ENCODE data around the gene GJB6.
"Not testable (repeated sequence)": the region's sequence is repeated elsewhere in the genome, so short reads cannot be mapped to it uniquely, and the experiment has no call there.

GJB6 gene

DNA sequence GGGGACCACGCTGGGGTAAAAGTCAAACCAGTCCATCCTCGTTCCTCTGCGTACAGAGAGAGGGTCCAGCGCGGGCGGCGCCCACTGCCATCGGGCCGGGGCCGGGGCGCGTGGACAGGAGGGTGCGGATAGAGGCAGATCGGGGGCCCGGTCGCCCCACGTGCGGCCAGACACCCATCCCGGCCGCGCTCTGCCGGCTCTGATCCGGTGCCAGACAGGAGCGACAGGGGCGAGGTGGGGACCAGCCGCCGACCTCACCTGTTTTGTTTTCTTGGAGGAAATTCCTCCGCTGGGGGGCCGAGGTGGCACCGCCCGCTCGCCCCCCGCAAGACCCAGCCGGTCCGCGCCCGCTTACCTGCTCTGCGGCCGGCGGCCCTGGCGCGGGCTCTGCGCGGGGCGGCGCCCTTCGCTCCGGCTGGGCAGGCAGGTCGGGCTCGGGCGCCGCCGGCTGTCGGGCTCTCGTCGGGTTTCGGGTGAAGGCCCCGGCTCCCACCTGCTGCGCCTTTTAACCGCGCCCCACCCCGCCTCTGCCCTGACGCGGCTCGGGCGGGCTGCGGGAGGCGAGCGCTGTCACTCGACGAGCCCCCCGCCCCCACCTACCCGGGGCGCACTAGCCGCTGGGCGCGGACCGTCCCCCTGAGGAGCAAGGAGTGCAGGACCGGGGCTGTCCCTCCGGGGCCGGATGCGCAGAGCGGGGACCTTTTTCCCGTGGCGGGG is at the start of gene GJB6:
TSS of gene GJB6 (minus strand) at position 481 of the 717 bp plus-strand sequence. CDS start 8,839 bp downstream, outside the sequence.
- peak; percentile 3 for DNase-seq (ENCODE audit: low read depth)

DNA sequence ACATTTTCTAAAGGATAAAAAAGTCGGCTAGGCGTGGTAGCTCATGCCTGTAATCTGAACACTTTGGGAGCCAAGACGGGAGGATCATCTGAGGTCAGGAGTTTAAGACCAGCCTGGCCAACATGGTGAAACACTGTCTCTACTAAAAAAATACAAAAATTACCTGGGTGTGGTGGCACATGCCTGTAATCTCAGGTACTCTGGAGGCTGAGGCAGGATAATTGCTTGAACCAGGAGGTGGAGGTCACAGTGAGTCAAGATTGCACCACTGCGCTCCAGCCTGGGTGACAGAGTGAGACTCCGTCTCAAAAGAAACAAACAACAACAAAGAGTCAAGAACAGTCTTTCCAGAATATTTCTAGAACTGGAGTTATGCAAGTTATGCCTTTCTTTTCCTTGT is 44.8 kb upstream of the GJB6 start:
- DNase-seq (ENCODE audit: low read depth) = not testable (repeated sequence)

- no peak for DNase-seq (ENCODE audit: low read depth)
Measured at GRCh38 chr13:20274466-20274865, 42.3 kb upstream of the GJB6 start.

GRCh38 chr13:20272588-20273171 is 40.6 kb upstream of the GJB6 start:
- DNase-seq (ENCODE audit: low read depth) = no peak

DNA sequence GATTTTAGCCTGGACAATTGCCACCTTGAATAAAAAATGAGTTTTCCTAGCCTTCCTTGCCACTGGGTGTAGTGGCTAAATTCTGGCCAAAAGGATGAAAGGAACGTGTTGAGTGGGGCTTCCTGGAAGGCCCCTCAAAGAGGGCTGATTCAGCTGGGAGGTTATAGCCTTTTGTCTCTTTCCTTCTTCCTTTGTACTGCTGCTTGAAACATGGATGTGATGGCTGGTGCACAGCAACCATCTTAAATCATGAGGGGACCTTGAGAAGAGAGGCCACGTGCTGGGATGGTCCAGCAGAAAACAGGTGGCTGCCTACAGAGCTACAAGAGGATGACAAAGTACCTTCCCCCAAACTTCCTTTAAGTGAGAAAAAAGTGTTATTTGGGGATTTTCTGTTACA is 40.0 kb upstream of the GJB6 start:
- no peak for DNase-seq (ENCODE audit: low read depth)

DNA sequence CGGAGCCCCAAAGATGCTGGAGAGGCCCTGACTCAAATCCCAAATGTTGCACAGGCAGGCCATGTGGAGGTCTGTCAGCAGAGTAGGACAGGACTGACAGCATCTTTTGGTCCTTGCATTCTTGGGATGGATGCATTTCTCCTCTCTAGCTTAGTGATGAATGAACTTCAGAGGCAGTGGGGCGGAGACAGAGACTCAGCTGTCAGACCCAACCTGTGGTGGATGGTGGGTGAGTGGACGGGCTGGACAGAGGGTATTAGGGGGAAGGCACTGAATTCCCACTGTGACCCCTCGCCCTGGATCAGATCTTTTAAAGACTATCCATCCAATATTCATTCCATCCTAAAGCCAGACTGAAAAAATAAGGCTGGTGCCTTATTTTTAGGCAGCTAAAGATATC is 39.3 kb upstream of the GJB6 start:
- DNase-seq (ENCODE audit: low read depth) = no peak

DNA sequence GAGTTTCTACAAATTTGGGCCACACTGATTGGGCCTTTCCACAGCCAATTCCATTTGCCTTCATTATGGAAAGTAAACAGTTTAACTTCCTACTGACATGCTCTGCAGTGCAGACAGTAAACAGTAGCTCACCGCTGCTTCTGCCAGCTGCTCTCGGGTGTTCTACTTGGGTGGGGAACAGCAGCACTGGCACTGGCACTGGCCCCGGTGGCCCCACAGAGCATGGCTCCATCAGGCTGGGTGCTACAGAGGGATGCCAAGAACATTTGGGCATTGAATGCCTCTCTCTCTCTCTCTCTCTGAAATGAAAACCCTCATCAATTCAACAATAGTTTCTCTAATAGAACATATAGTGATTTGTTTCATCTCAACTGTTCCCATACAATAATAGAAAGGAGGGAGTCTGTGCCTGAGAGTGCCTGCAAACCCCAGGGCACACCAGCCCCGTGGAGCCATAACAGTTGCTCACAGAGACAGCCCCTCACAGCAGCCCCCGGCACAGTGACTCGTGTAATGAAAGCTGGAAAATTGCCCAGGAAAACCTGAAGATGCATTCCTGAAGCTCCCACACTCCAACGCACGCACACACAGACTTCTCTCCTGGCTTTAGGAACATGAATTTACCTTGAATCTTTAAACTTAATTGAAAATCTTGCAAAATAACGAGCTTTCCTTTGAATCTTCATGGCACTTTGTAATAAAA is 38.2 kb upstream of the GJB6 start:
- DNase-seq (ENCODE audit: low read depth) = no peak

DNA sequence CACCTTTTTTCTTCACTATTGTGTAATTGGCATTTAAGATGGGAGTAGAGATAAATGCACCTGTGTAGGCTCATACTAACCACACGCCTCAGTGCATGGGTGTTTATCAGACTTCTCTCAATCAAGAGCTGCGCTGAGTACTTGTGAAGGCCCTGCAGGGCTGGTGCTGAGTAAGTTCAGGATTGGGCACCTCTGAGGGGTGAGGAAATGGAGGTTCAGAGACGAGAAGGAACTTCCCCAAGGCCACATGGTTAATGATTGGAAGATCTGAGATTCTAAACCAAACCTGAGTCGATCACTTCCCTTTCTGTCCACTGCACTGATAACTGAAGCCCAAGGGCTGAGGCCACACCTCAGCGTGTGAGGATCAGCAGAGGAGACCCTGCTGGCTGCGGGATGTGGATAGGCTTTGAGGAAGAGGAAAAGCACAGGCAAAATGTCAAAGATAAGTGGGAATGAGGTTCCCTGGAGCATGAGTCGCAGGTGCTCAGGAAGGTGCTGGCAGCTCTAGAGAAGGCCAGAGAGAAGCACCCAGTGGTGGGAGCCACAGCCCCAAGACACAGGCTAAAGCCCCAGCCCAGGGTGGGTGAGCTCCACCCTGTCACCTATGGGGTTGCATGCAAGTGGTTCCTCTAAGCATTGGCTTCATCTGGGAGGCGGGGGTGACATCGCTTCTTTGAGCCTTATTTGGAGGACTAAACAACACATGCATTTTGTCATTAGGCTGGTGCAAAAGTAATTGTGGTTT is 32.3 kb upstream of the GJB6 start:
- DNase-seq (ENCODE audit: low read depth) = no peak

DNA sequence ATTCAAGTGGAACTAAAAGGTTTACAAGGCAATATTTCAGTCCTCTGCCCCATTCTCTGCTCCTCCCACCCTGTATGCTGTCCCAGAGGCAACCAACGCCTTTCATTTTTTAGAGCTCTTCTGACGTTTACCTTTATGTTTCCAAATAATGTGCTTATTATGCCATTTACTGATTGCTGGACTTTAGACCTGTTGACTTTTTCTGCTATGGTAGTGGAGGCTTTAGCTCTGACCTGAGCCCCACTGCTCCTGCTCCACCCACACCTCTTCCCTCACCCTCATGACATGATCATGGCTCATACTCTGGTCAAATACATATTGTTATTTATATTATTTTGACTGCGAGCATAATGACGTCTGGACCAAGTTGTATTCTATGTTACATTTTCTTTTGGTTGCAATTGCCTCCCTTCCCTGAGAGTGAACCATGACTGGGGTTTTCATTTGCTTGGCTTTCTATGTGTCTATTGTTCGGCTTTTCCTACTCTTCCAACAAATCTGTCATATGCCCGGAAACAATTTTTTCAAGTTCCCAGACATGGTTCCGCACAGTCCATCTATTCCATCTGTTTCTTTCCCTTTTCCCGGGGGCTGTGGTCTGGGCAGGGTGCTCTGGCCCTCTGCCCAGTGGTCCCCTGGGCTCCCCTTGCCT is 31.4 kb upstream of the GJB6 start:
- no peak for DNase-seq (ENCODE audit: low read depth)

DNA sequence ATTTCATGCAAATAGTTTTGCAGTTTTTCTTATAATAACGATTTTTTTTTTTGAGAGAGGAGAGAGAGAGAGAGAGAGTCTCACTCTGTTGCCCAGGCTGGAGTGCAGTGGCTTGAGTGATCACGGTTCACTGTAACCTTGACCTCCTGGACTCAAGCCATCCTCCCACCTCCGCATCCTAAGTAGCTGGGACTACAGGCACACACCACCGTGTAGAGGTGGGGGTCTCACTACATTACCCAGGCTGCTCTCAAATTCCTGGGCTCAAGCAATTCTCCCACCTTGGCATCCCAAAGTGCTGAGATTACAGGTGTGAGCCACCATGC is 26.8 kb upstream of the GJB6 start:
- no peak for DNase-seq (ENCODE audit: low read depth)

DNA sequence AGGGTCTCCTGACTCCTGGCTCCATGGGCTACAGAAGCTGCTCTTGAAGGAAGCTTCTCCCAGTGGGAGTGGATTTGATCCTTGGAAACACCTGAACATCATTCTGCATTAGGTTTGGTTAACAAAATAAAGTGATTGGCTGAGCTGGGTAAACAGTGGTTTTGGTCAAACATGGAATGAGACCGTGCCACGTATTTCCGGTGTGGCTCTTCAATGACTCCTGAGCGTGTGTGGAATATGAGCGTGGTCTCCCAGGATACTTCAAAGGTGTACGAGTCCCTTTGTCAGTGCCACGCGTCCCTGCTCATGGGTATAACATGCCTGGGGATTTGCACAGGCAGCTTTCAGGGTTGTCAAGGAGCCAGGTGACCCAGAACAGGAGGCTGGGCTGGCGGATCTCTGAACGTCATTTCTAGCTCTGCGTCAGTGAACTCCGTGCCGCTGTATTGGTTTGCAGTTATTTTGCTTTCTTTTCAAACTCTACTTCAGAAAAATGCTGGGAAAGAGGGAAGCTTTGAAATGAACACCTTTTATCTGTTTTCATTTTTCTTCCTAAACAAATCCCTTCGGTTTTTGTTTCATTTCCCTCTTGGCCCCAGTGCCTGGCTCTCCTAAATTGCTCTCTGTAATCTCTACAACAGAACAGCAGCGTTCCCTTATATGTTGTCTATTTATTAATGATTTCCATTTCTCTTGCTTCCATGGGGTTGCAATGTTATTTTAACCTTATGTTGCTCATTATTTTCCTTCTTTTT is 26.3 kb upstream of the GJB6 start:
- DNase-seq (ENCODE audit: low read depth) = no peak

DNA sequence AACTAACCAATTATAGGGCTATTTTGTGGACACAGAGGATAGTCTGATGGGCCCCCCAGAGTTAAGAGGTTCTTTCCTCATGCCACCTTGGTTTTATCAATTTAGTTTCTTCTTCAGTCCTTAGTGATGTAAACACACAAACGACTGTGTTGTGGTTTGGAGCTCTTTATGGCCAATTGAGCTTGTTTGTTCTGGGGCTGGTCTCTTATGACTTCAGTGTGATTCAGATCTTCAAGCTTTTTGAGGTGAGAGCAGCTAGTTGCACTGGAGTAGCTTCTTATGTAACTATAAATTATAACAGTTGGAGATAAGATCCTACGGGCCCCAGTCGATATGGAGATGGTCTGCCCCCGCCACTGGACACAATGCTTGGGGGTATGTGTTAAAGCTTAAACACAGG is 22.0 kb upstream of the GJB6 start:
- no peak for DNase-seq (ENCODE audit: low read depth)

DNA sequence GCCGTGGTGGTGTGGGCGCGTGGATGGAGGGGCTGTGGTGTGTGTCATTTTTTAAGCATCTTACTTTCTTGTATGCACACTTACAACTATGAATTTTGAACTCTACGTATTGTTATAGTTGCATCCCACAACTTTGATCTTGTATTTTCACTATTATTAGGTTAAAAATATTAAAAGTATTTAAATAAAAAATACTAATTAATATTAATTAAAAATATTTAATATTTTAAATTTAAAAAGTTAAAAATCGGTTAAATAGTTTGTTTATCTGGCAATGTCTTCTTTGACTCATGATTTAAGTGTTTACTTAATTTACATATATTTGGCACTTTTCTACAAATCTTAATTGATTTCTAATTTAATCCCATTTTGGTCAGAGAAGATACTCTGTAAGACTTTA is 17.8 kb upstream of the GJB6 start:
- no peak for DNase-seq (ENCODE audit: low read depth)

GRCh38 chr13:20247963-20248362 is 15.8 kb upstream of the GJB6 start:
- DNase-seq (ENCODE audit: low read depth) = no peak

DNA sequence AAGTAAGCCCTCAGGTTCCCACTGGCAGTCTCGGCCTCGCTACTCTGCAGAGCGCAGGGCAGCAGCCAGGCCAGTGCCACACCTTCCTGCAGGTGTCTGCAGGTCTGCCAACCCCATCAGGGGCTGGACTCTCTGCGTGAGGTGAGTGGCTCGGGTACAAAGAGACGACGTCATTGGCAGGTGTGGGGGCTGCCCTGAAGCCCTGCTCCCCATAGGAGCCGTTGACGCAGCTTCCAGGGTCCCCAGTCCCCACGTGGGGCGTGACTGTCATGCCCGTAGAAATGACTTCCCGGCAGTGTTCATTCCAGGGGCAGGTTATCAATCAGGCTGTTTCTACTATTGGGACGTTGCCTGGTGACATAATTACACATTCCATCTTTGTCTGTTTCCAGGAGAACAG is 15.3 kb upstream of the GJB6 start:
- no peak for DNase-seq (ENCODE audit: low read depth)

DNA sequence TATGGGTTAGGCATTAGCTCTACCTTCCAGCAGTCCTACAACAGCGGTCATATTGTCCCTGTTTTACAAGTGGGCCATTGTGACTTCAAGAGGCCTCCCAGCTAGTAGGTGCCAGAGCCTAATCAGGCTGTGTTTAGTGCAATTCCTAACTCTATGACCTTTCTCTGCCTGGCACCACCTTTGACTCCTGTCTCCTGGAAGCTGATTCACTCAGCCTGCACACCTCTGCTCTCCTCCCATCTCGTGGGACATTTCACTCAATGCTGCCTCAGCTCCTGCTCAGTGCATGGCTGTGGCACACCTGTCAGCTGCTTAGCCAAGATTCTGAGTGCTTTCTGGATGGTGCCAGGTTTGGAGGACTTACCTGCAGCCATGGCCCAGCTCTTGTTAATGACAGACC is 9.5 kb upstream of the GJB6 start:
- DNase-seq (ENCODE audit: low read depth) = no peak

DNA sequence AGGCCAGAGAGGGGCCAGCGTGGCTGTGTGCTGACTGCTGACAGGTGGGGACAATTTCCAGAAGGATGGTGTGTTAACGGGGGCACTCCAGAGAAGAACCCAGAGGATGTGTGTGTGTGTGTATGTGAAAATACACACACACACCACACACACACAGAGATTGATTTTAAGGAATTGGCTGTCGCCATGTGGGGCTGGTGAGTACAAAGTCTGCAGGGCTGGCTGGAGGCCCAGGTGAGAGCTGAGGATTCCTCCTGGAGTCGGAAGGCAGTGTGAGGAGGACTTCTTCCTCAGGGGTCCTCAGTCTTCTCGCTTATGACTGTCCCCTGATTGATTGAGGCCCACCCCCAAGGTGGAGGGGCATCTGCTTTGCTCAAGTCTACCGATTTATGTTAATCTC is 7.6 kb upstream of the GJB6 start:
- no peak for DNase-seq (ENCODE audit: low read depth)

GRCh38 chr13:20232556-20233277 is 598 bp upstream of the GJB6 start:
- no peak for DNase-seq (ENCODE audit: low read depth)

GRCh38 chr13:20230913-20231838 is 943 bp downstream of the GJB6 start:
- DNase-seq (ENCODE audit: low read depth) = no peak

- DNase-seq (ENCODE audit: low read depth) = no peak
Measured at GRCh38 chr13:20227730-20228129, 4.4 kb downstream of the GJB6 start.
